Eye (tissue), 1 donor: ENCODE data around the gene B4GALT3.

Experiments
- DNase-seq: peaks from one replicate; pipeline ENCODE4 v3.0.0-alpha.2; 2015

Gene B4GALT3

GRCh38 chr1:161161652-161162051 lies 15.7 kb downstream of the B4GALT3 start:
- no peak for DNase-seq

DNA sequence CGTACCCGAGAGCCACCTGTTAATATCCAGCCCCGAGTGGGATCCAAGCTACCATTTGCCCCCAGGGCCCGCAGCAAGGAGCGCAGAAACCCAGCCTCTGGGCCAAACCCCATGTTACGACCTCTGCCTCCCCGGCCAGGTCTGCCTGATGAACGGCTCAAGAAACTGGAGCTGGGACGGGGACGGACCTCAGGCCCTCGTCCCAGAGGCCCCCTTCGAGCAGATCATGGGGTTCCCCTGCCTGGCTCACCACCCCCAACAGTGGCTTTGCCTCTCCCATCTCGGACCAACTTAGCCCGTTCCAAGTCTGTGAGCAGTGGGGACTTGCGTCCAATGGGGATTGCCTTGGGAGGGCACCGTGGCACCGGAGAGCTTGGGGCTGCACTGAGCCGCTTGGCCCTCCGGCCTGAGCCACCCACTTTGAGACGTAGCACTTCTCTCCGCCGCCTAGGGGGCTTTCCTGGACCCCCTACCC lies 16.6 kb downstream of the B4GALT3 start:
- no peak for DNase-seq

- DNase-seq, result no peak
Measured at GRCh38 chr1:161159913-161160243, 17.4 kb downstream of the B4GALT3 start.

- DNase-seq, result peak; percentile 98
Measured at GRCh38 chr1:161159087-161159912, 18.0 kb downstream of the B4GALT3 start, which contains the start of gene USP21. USP21 (plus strand) TSS chr1:161159500; CDS start chr1:161160641, 1,141 bp downstream.

GRCh38 chr1:161158316-161159010 lies 18.8 kb downstream of the B4GALT3 start:
- no peak for DNase-seq

DNA sequence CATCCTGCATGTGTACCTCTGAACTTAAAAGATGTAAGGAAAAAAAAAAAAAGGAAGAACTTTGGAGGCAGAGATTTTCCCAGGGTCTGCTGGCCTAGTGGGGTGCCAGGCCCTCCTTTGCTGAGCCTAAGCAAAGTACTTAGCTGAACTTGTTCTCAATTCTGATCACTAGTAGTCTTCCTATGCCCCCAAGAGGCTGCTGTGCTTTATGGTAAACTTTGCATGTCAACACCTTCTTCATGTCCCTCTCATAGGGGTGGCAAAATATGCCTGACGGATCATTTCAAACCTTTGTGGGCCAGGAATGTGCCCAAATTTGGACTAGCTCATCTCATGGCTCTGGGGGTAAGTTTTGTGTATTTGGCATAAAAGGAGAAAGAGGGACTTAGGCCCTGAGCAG lies 19.4 kb downstream of the B4GALT3 start:
- no peak for DNase-seq

GRCh38 chr1:161153682-161154337 lies 23.5 kb downstream of the B4GALT3 start, which contains the start of gene UFC1:
UFC1 (plus strand) TSS chr1:161153978; CDS start chr1:161153998, 20 bp downstream.
- peak; percentile 96 for DNase-seq

GRCh38 chr1:161153176-161153575 lies 24.1 kb downstream of the B4GALT3 start:
- DNase-seq, result peak; percentile 45

DNA sequence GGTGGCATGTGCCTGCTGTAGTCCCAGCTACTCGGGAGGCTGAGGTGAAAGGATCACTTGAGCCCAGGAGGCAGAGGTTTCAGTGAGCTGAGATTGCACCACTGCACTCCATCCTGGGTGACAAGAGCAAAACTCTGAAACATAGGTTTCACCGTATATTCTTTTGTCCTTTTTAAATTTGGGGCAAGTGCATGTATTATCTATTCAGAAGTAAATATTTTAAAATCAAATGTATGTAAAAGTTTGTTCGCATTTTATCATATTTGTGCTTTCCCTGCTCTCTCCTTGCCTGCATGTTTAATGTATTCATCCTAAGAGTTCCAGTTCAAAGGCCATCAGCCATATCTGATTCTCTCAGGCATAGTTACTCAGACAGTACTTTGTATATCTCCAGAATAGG lies 31.5 kb downstream of the B4GALT3 start:
- DNase-seq, result no peak

DNA sequence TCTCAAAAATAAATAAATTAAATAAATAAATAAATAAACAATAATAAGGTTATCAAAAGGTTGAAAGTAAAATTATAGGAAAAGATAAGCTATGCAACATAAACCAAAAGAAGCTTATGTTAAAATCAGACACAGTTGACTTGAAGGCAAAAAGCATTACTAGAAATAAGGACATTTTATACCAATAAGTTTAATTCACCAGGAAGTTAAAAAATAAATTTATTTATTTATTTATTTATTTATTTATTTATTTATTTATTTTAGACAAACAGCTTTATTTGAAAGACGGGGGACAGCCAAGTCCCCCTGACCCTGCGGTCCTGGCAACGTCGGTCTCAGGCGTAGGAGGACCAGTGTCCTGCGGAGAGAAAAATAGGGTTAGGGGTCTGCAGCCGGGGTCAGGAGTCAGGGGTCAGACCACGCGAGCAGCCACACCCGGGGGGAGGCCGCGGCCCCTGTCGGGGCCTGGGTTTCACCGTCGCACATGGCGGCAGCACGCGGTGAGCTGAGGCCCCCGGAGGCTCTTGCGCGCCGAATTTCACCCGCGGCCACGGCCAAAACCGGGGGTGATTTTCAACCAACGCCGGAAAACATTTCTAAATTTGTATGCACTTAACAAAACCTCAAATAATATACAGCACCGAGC lies 36.4 kb downstream of the B4GALT3 start:
- DNase-seq, result no peak

DNA sequence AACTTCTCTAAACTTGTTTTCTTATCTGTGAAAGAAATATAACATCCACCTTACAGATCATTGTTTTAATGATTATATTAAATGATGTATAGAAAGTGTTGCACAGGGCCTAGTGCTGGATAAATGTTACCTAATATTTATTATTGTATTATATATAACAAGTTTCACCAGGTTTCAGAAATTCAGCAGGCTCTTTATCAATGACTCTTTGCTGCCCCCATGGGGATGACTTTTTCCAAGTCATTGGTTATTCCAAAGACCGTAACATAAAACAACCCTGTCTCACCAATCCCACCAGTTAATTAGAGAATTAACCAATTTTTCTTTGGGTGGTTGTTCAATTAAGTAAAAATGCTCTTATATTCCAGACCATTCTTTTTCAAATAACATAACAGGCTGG lies 37.5 kb downstream of the B4GALT3 start:
- peak; percentile 65 for DNase-seq

DNA sequence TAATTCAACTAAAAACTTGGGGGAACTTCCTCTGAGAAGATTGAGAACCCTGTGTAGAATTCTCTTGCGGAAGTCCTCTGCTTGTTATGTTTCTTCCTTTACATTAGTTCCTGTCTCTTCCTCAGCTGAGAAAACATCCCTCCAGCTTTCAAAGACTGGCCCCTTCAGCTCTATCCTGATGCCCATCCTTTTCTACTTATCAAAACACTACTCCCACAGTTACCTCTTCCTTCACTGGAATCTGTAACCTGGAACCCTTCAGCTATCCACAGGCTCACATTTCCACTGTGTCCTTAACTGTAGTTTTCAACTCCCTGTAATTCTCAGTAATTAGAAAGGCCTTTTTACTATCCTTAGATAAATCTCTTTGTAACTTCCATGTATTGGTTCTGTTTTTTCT lies 38.9 kb downstream of the B4GALT3 start:
- no peak for DNase-seq

DNA sequence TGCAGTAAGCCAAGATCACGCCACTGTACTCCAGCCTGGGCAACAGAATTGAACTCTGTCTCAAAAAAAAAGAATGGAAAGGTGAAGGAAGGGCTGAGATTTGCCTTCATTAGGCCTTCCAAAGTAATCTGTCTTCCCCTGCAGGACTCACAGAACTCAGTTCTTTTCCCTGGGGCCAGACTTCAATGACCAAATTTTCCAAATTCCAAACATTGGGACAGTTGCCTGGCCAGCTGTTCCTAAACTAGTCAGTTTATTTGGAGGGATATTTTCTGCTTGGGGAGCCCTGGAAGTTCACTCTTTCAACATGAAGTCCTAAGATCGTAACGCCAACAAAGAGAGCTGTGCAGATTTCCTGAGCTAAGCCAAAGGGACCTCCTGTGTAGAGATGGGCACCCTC lies 39.4 kb downstream of the B4GALT3 start:
- no peak for DNase-seq

DNA sequence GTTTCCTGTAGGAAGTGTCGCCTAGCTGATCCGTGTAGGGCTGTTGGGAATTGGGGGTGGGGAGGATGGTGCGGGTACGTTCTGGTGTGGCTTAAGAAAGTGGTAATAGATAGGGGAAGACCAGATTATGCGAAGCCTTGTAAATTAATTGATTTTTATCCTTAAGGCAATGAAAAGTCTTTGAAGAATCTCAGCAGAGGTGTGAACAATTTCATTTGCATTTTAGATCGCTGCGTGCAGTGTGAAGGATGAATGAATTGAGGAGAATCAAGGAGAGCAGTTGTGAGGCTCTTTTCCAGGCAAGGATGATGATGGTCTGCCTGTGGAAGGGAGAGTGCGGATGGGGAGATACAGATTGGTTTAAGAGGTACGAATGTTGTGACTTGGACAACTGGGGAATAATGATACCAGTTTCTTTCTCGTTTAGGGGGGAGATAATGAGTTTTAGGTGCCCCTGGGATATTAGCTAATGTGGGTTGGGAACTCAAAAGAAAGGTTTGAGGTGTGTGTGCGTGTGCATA lies 44.0 kb downstream of the B4GALT3 start:
- DNase-seq, result no peak

- peak; percentile 98 for DNase-seq
Measured at GRCh38 chr1:161132410-161133219, 44.7 kb downstream of the B4GALT3 start, which contains the start of gene DEDD. DEDD (minus strand) TSS chr1:161132667; CDS start chr1:161124462, 8,205 bp downstream.

GRCh38 chr1:161131523-161132409 lies 45.5 kb downstream of the B4GALT3 start:
- no peak for DNase-seq

- DNase-seq, result no peak
Measured at GRCh38 chr1:161130266-161130665, 47.0 kb downstream of the B4GALT3 start.

GRCh38 chr1:161128591-161129420 lies 48.5 kb downstream of the B4GALT3 start:
- DNase-seq, result no peak

- DNase-seq, result no peak
Measured at GRCh38 chr1:161127649-161128048, 49.7 kb downstream of the B4GALT3 start.

DNA sequence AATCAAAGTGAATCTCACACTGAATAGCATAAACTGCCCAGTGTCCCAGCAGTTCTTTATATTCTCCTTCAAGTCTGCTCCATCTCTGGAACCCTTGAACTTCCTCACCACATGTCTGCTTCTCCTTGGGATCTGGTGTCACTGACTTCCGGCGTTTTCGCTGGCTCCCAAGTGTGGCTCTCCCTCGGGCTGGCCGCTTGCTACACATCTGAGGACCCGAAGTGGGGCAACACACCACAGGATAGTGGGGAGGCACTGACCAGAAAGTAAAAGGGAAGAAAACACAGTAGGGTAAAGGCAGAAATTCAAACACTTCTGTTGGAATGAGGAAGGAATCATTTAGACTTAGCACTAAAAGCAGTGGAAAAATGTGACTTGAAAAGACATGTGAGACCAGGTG lies 54.3 kb downstream of the B4GALT3 start:
- no peak for DNase-seq
